Right hindlimb (tissue), 1 donor: ENCODE measurements around the gene KIRREL3.

Experiments
- DNase-seq: peaks from one replicate; pipeline ENCODE4 v3.0.0-alpha.2; 2018

KIRREL3 gene

GRCh38 chr11:126497581-126498122, 502.9 kb downstream of the KIRREL3 start:
- no peak for DNase-seq

- peak; percentile 82 for DNase-seq
Observed at GRCh38 chr11:126496576-126497337, 503.8 kb downstream of the KIRREL3 start.

- DNase-seq: no peak
Observed at GRCh38 chr11:126495281-126496220, 505.0 kb downstream of the KIRREL3 start.

- no peak for DNase-seq
Observed at GRCh38 chr11:126494831-126495230, 505.7 kb downstream of the KIRREL3 start.

- no peak for DNase-seq
Observed at GRCh38 chr11:126492331-126493082, 508.1 kb downstream of the KIRREL3 start.

GRCh38 chr11:126491092-126491491, 509.5 kb downstream of the KIRREL3 start:
- DNase-seq: no peak

GRCh38 chr11:126489836-126490660, 510.5 kb downstream of the KIRREL3 start:
- peak; percentile 21 for DNase-seq

- DNase-seq: peak; percentile 10
Observed at GRCh38 chr11:126488591-126489370, 511.8 kb downstream of the KIRREL3 start.

- peak; percentile 10 for DNase-seq
Observed at GRCh38 chr11:126487711-126488110, 512.9 kb downstream of the KIRREL3 start.

GRCh38 chr11:126485986-126486635, 514.5 kb downstream of the KIRREL3 start:
- no peak for DNase-seq

- peak; percentile 40 for DNase-seq
Observed at GRCh38 chr11:126485021-126485792, 515.4 kb downstream of the KIRREL3 start.

GRCh38 chr11:126484266-126484665, 516.3 kb downstream of the KIRREL3 start:
- DNase-seq: no peak

- peak; percentile 9 for DNase-seq
Observed at GRCh38 chr11:126483621-126484195, 516.9 kb downstream of the KIRREL3 start.

- peak; percentile 12 for DNase-seq
Observed at GRCh38 chr11:126482586-126483108, 517.9 kb downstream of the KIRREL3 start.

- DNase-seq: no peak
Observed at GRCh38 chr11:126481303-126481680, 519.3 kb downstream of the KIRREL3 start.

- peak; percentile 90 for DNase-seq
Observed at GRCh38 chr11:126480410-126481302, 519.9 kb downstream of the KIRREL3 start.

- DNase-seq: no peak
Observed at GRCh38 chr11:126480015-126480409, 520.6 kb downstream of the KIRREL3 start.
